SK-N-SH treated with all-trans-retinoic acid at 6 μM for 48 hours (cell line): ENCODE measurements around the gene ATP8A2.

Experiments used
- ARNTL ChIP-seq: fragments of 450-650 bp; formaldehyde crosslinking; IDR thresholded peaks from 2 replicates; pipeline ENCODE4 v1.5.0; 2020; ENCODE audit warnings: low read depth, mild to moderate bottlenecking, moderate library complexity, borderline replicate concordance
- CSDC2 ChIP-seq: fragments of 250-450 bp; sonication (Bioruptor Pico); IDR thresholded peaks from 2 replicates; pipeline ENCODE4 v1.5.0; 2020; ENCODE audit warnings: mild to moderate bottlenecking, moderate library complexity
- CSRNP3 ChIP-seq: fragments of 250-450 bp; sonication (Bioruptor Pico); IDR thresholded peaks from 2 replicates; pipeline ENCODE4 v1.5.1; 2021; ENCODE audit warnings: mild to moderate bottlenecking, moderate library complexity
- ESRRG ChIP-seq: fragments of 250-450 bp; sonication (Bioruptor Pico); IDR thresholded peaks from 2 replicates; pipeline ENCODE4 v1.6.1; 2021; ENCODE audit warnings: mild to moderate bottlenecking
- GLIS3 ChIP-seq: fragments of 250-450 bp; sonication (Bioruptor Pico); IDR thresholded peaks from 2 replicates; pipeline ENCODE4 v1.5.0; 2020; ENCODE audit warnings: mild to moderate bottlenecking, moderate library complexity
- PATZ1 ChIP-seq: fragments of 250-450 bp; sonication (Bioruptor Pico); IDR thresholded peaks from 2 replicates; pipeline ENCODE4 v1.8.0; 2020; ENCODE audit warnings: mild to moderate bottlenecking, moderate library complexity, borderline replicate concordance
- RARB ChIP-seq: fragments of 250-450 bp; sonication (Bioruptor Pico); IDR thresholded peaks from 2 replicates; pipeline ENCODE4 v1.8.0; 2021; ENCODE audit warnings: mild to moderate bottlenecking, moderate library complexity
- ZC3H10 ChIP-seq: fragments of 250-450 bp; sonication (Bioruptor Pico); IDR thresholded peaks from 2 replicates; pipeline ENCODE4 v1.5.1; 2021; ENCODE audit warnings: mild to moderate bottlenecking, moderate library complexity
- ZFP3 ChIP-seq: fragments of 250-450 bp; sonication (Bioruptor Pico); IDR thresholded peaks from 2 replicates; pipeline ENCODE4 v1.5.0; 2020; ENCODE audit warnings: mild to moderate bottlenecking, moderate library complexity
- ZNF565 ChIP-seq: fragments of 450-650 bp; formaldehyde crosslinking; conservative IDR thresholded peaks from 2 replicates; pipeline ENCODE4 v1.5.0; 2020; ENCODE audit warnings: low read depth, mild to moderate bottlenecking, moderate library complexity
- ZNF8 ChIP-seq: fragments of 450-650 bp; formaldehyde crosslinking; IDR thresholded peaks from 2 replicates; pipeline ENCODE4 v1.5.0; 2020; ENCODE audit warnings: mild to moderate bottlenecking, moderate library complexity
- TF ChIP-seq, protein P1 (sequence below): fragments of 250-450 bp; sonication (Bioruptor Pico); IDR thresholded peaks from 2 replicates; pipeline ENCODE4 v1.5.1; 2020; ENCODE audit warnings: low read depth, mild to moderate bottlenecking, moderate library complexity
- TF ChIP-seq, protein P2 (sequence below): fragments of 250-450 bp; sonication (Bioruptor Pico); IDR thresholded peaks from 2 replicates; pipeline ENCODE4 v1.5.0; 2020; ENCODE audit warnings: mild to moderate bottlenecking, moderate library complexity

DNA sequence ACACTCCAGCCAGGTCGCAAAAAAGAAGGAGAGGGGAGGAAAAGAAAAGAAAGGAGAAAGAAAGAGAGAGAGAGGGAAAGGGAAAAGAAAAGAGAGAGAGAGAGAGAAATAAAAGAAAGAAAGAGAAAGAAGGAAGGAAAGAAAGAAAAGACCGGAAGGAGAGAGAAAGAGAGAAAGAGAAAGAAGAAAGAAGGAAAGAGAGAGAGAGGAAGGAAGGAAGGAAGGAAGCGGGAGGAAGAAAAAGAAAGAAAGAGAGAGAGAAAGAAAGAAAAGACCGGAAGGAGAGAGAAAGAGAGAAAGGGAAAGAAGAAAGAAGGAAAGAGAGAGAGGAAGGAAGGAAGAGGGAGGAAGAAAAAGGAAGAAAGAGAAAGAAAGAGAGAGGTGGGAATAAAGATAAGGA lies 359.3 kb downstream of the ATP8A2 start:
- no peak for TF ChIP-seq CSDC2 (CRISPR knock-in tag)
- TF ChIP-seq PATZ1 (CRISPR knock-in tag): no peak
- TF ChIP-seq RARB: no peak
- TF ChIP-seq, protein P1, sequence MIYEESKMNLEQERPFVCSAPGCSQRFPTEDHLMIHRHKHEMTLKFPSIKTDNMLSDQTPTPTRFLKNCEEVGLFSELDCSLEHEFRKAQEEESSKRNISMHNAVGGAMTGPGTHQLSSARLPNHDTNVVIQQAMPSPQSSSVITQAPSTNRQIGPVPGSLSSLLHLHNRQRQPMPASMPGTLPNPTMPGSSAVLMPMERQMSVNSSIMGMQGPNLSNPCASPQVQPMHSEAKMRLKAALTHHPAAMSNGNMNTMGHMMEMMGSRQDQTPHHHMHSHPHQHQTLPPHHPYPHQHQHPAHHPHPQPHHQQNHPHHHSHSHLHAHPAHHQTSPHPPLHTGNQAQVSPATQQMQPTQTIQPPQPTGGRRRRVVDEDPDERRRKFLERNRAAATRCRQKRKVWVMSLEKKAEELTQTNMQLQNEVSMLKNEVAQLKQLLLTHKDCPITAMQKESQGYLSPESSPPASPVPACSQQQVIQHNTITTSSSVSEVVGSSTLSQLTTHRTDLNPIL (CRISPR knock-in tag): no peak
- no peak for TF ChIP-seq ZC3H10 (CRISPR knock-in tag)
- no peak for TF ChIP-seq ZNF8 (CRISPR knock-in tag)
- no peak for TF ChIP-seq ARNTL (CRISPR knock-in tag)
- TF ChIP-seq ZNF565 (CRISPR knock-in tag): no peak
- TF ChIP-seq, protein P2, sequence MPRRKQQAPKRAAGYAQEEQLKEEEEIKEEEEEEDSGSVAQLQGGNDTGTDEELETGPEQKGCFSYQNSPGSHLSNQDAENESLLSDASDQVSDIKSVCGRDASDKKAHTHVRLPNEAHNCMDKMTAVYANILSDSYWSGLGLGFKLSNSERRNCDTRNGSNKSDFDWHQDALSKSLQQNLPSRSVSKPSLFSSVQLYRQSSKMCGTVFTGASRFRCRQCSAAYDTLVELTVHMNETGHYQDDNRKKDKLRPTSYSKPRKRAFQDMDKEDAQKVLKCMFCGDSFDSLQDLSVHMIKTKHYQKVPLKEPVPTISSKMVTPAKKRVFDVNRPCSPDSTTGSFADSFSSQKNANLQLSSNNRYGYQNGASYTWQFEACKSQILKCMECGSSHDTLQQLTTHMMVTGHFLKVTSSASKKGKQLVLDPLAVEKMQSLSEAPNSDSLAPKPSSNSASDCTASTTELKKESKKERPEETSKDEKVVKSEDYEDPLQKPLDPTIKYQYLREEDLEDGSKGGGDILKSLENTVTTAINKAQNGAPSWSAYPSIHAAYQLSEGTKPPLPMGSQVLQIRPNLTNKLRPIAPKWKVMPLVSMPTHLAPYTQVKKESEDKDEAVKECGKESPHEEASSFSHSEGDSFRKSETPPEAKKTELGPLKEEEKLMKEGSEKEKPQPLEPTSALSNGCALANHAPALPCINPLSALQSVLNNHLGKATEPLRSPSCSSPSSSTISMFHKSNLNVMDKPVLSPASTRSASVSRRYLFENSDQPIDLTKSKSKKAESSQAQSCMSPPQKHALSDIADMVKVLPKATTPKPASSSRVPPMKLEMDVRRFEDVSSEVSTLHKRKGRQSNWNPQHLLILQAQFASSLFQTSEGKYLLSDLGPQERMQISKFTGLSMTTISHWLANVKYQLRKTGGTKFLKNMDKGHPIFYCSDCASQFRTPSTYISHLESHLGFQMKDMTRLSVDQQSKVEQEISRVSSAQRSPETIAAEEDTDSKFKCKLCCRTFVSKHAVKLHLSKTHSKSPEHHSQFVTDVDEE: no peak
- no peak for TF ChIP-seq ESRRG (CRISPR knock-in tag)
- no peak for TF ChIP-seq ZFP3
- TF ChIP-seq CSRNP3: no peak
- no peak for TF ChIP-seq GLIS3
